GM13976 (cell line): ENCODE measurements around the gene NT5C3A.
A peak's percentile ranks its signal among the peaks of the same experiment; 100 is the strongest.

Experiments used
- DNase-seq: peaks from one replicate; pipeline ENCODE4 v3.0.0; 2012; ENCODE audit warnings: low spot score
- in situ Hi-C: fragments of 300-500 bp; cut with MboI; formaldehyde crosslinking; loops from one replicate; pipeline ENCODE4 v1.12.0; 2022; ENCODE audit warnings: low sequenced_read_pairs, mixed read lengths, inconsistent platforms; ENCODE audit not compliant: unreplicated experiment
- TF ChIP-seq, protein P1 (sequence below): IDR thresholded peaks from 2 replicates; pipeline ENCODE4 v1.5.1; 2012; ENCODE audit warnings: borderline replicate concordance, mild to moderate bottlenecking; ENCODE audit not compliant: insufficient read depth; ENCODE audit errors: extremely low read depth, missing control alignments, control extremely low read depth

Gene NT5C3A

DNA sequence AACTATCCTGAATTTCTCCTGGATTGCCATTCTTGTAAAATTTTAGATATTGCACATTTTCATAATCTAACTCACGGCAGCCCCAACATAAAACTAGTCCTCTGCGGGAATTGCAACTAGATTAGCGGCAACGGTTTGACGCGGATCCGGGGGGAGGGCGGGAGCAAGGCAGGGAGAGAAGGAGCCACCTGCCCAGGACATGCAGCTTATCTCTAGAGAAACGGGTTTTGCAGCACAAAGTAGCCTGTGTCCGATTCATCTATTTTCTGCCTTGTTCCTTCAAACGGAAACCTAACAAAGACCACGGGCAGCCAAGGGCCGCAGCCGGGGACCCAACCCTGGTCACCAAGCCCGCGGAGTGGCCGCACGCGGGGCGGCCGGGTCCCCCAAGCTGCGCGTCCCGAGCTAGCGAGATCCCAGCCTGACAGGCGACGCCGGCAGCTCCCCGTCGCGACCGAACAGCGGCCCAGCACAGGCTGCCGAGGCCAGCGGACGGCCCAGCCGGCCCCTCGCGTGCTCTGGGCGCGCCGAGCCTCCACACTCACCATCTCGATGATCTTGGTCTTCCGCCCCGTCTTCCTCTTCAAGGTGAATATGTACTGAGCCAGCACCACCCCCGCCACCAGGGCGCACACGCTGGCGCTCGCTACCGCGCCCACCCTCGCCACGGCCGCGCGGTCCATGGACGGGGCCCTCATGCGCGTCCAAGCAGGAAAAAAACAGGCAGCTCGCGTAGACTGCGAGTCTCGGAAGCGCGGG lies at the start of gene NT5C3A:
Gene NT5C3A, minus strand, starts transcription at position 754 of the 759 bp plus-strand sequence. Its CDS starts 71 bp downstream, at position 683.
- TF ChIP-seq, protein P1, sequence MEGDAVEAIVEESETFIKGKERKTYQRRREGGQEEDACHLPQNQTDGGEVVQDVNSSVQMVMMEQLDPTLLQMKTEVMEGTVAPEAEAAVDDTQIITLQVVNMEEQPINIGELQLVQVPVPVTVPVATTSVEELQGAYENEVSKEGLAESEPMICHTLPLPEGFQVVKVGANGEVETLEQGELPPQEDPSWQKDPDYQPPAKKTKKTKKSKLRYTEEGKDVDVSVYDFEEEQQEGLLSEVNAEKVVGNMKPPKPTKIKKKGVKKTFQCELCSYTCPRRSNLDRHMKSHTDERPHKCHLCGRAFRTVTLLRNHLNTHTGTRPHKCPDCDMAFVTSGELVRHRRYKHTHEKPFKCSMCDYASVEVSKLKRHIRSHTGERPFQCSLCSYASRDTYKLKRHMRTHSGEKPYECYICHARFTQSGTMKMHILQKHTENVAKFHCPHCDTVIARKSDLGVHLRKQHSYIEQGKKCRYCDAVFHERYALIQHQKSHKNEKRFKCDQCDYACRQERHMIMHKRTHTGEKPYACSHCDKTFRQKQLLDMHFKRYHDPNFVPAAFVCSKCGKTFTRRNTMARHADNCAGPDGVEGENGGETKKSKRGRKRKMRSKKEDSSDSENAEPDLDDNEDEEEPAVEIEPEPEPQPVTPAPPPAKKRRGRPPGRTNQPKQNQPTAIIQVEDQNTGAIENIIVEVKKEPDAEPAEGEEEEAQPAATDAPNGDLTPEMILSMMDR: no peak
- in situ Hi-C loops: no loop called here
- DNase-seq: peak; percentile 60

DNA sequence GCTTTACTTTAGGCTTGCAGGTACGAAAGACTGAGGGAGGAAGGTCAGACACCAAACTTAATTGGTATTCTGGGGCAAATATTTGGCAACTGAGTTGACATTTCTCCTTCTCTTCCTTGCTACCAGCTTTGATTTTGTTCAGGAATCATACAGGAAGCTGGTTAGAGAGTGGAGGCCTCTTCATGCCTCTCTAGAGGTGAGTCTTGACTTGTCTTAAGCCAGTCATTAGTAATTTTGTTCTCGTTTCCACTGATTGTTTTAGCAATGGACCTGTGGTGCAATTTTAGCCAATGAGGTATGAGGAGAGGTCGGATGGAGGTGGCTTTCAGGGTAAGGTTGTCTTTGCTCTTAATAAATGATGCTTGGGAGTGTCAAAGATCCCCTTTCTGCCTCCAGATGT lies 49.0 kb upstream of the NT5C3A start:
- TF ChIP-seq, protein P1: no peak
- in situ Hi-C loops: loop anchor here (25.0 kb wide), 2 partner anchors 324 to 624 kb away; partner anchors contain the start of genes AVL9 and LSM5
- DNase-seq: no peak

DNA sequence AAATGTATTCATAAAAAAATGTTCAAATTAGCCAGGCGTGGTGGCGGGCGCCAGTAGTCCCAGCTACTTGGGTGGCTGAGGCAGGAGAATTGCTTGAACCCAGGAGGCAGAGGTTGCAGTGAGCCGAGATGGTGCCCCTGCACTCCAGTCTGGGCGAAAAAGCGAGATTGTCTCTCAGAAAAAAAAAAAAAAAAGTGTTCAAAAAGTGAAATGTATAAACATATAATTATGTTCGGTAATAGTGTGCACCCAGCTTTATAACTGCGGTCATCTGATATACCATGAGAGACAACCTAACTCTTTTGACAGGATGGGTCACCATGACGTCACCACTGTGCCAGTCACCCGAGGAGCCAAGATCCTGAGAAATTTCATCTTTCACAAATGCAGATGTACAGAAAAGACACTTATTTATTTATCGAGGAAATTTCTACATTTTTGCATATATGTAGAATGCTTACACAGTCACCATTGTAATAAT lies 47.2 kb upstream of the NT5C3A start:
- in situ Hi-C loops: loop anchor here (25.0 kb wide), 2 partner anchors 322 to 622 kb away; partner anchors contain the start of genes AVL9 and LSM5
- DNase-seq: no peak
- TF ChIP-seq, protein P1: no peak

DNA sequence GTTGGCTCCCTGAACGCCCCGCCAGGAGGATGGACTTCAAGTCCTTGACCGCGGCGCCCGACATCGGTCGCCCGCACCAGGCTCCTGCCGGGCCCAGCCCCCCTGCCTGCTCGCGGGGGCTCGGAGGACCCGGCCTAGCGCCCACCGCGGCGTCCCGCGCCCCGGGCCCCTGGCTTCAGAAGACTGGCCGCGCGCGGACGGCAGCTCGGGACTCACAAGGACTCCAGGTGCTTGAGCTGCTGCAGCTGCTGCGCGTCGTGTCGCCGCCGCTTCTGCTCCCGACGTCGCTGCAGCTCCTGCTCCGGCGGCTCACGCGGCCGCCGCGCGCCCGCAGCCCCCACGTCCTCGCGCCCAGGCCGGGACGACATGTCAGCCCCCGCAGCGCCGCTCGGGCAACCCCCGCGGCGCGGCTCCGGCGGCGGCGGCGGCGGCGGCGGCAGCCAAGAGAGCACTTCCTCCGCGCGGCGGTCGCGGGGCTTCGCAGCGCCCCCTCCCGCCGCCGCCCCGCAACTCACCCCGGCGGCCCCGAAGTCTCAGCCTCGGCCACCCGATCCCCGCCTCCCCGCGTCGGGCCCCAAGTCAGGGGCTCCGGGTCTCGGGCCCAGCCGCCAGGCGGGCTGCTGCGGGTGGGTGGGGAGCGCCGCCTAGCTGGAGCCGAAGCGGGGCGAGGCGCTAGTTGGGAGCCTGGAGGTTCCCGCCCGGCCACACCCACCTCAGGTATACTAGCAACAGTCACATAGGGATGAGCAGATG lies 46.6 kb upstream of the NT5C3A start, which contains the start of gene RP9:
Gene RP9, minus strand, starts transcription at position 400 of the 753 bp plus-strand sequence. Its CDS starts 32 bp downstream, at position 368.
- TF ChIP-seq, protein P1: peak; percentile 89
- DNase-seq: peak; percentile 89
- in situ Hi-C loops: loop anchor here (25.0 kb wide), 2 partner anchors 322 to 622 kb away; partner anchors contain the start of genes AVL9 and LSM5

DNA sequence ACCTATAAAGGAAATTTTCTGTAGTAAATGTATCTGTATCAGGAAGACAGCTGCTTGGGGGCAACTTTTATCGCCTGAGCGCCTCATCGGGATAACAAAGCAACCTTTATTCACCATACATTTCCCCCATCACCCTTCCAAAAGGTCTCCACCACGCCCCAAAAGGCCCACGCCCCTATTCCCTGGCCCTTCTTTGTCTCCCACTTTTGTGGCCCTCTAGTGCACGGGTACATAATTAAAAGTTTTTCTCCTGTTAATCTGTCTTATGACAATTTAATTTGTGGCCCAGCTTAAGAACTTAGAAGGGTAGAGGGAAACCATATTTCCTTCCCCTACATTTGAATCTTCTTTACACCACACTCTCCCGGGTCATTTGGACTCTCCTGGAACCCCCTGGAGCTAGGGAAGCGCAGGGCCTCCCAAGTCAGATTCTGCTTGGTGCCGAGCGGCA lies 46.0 kb upstream of the NT5C3A start:
- in situ Hi-C loops: loop anchor here (25.0 kb wide), 2 partner anchors 321 to 621 kb away; partner anchors contain the start of genes AVL9 and LSM5
- TF ChIP-seq, protein P1: no peak
- no peak for DNase-seq
